Rectal smooth muscle tissue (tissue), 1 donor: Measurements from ENCODE around the gene ARFRP1.
"Not testable (repeated sequence)": the region's sequence is repeated elsewhere in the genome, so short reads cannot be mapped to it uniquely, and the experiment has no call there.

Source experiments
- H3K27ac ChIP-seq: one replicate; pipeline ENCODE4 v1.7.0; 2013; ENCODE audit warnings: low read depth, low read length, inconsistent platforms
- H3K27me3 ChIP-seq: one replicate; pipeline ENCODE4 v1.7.0; 2013; ENCODE audit warnings: low read length; ENCODE audit not compliant: control insufficient read depth, insufficient read depth
- H3K36me3 ChIP-seq: one replicate; pipeline ENCODE4 v1.7.0; 2013; ENCODE audit warnings: low read length; ENCODE audit not compliant: control insufficient read depth, insufficient read depth
- H3K4me1 ChIP-seq: one replicate; pipeline ENCODE4 v1.7.0; 2013; ENCODE audit warnings: low read length; ENCODE audit not compliant: control insufficient read depth, insufficient read depth
- H3K4me3 ChIP-seq: one replicate; pipeline ENCODE4 v1.7.0; 2013; ENCODE audit warnings: low read length
- H3K9ac ChIP-seq: one replicate; pipeline ENCODE4 v1.7.0; 2013; ENCODE audit warnings: low read length

Gene ARFRP1

DNA sequence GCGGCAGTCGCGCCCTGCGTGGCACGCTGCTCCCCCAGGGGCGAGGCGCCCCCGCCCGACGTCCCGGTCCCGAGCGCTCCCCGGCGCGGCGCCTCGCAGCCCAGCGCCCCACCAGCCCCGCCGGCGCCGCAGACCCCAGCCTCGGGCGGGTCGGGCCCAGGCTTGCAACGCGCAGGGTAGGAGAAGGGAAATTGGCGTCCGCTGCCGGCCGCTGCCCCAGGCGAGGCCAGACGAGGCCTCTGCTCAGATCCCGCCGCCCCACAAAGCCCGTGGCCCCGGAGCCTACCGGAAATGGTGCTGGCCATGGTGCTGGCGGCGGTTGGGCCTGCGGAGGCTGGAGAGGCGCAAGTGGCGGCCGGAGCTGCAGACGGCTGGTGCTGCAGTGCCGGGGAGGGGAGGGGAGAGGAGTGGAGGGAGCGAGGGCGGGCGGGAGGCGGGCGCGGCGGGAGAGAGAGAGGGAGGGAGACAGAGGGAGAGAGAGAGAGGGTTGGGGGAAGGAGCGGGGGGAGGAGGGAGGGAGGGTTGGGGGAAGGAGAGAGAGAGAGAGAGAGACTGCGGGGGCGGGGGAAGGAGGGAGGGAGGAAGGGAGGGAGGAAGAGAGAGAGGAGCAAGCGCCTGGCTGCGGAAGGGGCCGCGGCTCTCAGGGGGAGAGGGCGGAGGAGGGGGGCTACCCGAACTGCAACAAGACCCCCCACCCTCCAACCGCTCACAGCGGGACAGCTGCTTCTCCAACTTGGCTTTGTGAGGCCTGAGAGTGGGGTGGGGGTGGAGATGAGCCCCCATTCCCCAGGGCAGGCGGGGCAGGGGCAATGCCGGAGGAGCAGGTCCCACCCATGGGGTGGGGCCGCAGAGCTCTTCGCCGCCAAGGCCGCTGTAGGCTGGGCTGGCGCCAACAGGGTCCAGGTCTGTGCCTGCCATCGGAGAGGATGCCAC is 54.5 kb downstream of the ARFRP1 start, which contains the start of gene STMN3:
Gene STMN3, minus strand, starts transcription at position 384 of the 933 bp plus-strand sequence. Its CDS starts 79 bp downstream, at position 305.
- H3K4me1 ChIP-seq: peaks cover 11% of the 10 kb centered on the region
- H3K27ac ChIP-seq: peak within 1 kb of the TSS; percentile 79
- no peak within 1 kb of the TSS for H3K9ac ChIP-seq
- H3K27me3 ChIP-seq: peaks cover 2% of the 10 kb centered on the region
- H3K4me3 ChIP-seq: peak within 1 kb of the TSS; percentile 68
- H3K36me3 ChIP-seq: no peaks in the 10 kb centered on the region

DNA sequence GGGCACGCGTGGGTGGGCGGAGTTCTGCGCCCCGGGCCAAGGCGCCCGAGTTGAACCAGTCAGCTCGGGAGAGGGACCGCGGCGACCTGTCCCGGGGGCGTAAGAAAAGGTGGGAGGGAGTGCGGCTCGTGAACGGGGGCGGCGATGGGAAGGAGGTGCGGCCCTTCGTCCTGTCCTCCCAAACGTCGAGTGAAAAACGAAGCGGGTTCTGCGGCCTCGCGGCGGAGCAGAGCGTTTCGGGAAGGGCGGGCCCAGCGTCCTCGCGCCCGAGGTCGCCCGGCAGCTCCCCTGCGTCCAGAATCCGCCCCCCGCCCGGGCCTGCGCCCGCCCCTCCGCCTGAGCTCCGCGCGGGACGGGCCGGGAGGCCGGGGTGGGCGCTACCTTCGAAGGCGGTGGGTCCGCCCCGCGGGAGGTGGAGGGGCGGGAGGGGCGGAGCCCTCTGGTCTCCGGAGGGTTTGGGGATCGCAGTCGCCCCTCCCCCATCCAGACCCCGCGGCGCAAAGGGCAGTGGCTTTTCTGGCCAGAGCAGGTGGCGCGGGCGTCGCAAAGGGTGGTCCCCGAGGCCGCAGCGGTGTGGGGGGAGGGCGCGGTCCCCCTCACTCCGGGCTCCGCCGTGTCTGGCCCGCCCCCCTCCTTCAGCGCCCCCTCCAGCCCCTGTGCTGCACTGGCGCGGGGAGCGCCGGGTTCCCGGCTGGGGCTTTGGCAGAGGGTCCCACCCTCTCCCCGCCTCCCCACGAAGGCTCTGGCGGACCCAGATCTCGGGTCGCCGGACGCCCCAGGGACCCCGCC is 55.4 kb downstream of the ARFRP1 start:
- Histone ChIP-seq H3K27ac (no peak overlapping the region), H3K4me3 (peak overlapping the region; percentile 68), H3K9ac (no peak overlapping the region), H3K36me3 (no peaks in the 10 kb centered on the region), H3K4me1 (peaks cover 9% of the 10 kb centered on the region), H3K27me3 (peaks cover 2% of the 10 kb centered on the region)

- peaks cover 2% of the 10 kb centered on the region for H3K27me3 ChIP-seq
- no peaks in the 10 kb centered on the region for H3K36me3 ChIP-seq
- peak overlapping the region; percentile 68 for H3K4me3 ChIP-seq
- H3K9ac ChIP-seq: no peak overlapping the region
- no peak overlapping the region for H3K27ac ChIP-seq
- peaks cover 4% of the 10 kb centered on the region for H3K4me1 ChIP-seq
Observed at GRCh38 chr20:63651942-63652191, 55.9 kb downstream of the ARFRP1 start.

DNA sequence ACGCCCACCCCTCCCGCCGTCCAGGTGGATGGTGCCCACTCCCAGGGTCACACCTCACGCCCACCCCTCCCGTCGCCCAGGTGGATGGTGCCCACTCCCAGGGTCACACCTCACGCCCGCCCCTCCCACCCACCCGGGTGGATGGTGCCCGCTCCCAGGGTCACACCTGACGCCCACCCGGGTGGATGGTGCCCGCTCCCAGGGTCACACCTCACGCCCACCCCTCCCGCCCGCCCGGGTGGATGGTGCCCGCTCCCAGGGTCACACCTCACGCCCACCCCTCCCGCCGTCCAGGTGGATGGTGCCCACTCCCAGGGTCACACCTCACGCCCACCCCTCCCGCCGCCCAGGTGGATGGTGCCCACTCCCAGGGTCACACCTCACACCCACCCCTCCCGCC is 57.3 kb downstream of the ARFRP1 start:
- not testable (repeated sequence) for H3K27ac ChIP-seq, H3K9ac ChIP-seq, H3K27me3 ChIP-seq, H3K36me3 ChIP-seq, H3K4me3 ChIP-seq, H3K4me1 ChIP-seq

- Histone ChIP-seq H3K36me3 (no peaks in the 10 kb centered on the region), H3K9ac (no peak overlapping the region), H3K27me3 (no peaks in the 10 kb centered on the region), H3K4me3 (no peak overlapping the region), H3K27ac (no peak overlapping the region), H3K4me1 (peaks cover under 1% of the 10 kb centered on the region)
Observed at GRCh38 chr20:63648895-63649589, 58.7 kb downstream of the ARFRP1 start.
